Upper lobe of right lung (tissue), 1 donor: ENCODE measurements around the gene AKAP7. TPM values are rescaled to one million over a fixed set of nuclear protein-coding genes. Genes with fewer than 3 reads are reported as not detected.

Source experiments
- ATAC-seq: fragments of 200-7000 bp; cut with Tn5 transposase; one replicate; pipeline ENCODE4 v1.9.1; 2020; ENCODE audit warnings: mild to moderate bottlenecking, moderate library complexity
- DNase-seq: peaks from one replicate; pipeline ENCODE4 v3.0.0-alpha.2; 2020
- H3K27ac ChIP-seq: fragments of 200-600 bp; one replicate; pipeline ENCODE4 v1.8.0; 2022
- H3K27me3 ChIP-seq: fragments of 200-600 bp; one replicate; pipeline ENCODE4 v1.8.0; 2022; ENCODE audit warnings: mild to moderate bottlenecking
- H3K36me3 ChIP-seq: fragments of 200-600 bp; one replicate; pipeline ENCODE4 v1.8.0; 2022
- H3K4me1 ChIP-seq: fragments of 200-600 bp; one replicate; pipeline ENCODE4 v1.8.0; 2022
- H3K4me3 ChIP-seq: fragments of 200-600 bp; one replicate; pipeline ENCODE4 v1.8.0; 2022; ENCODE audit warnings: mild to moderate bottlenecking
- H3K9me3 ChIP-seq: fragments of 200-600 bp; one replicate; pipeline ENCODE4 v1.8.0; 2022
- CTCF ChIP-seq: fragments of 200-600 bp; IDR thresholded peaks from one replicate; pipeline ENCODE4 v1.8.0; 2022; ENCODE audit warnings: antibody characterized with exemption
- intact Hi-C: fragments of 100-400 bp; cut with DNase I; formaldehyde crosslinking; loops from one replicate; pipeline ENCODE4 v1.11.0; 2022
- total RNA-seq: library from RNA; stranded (reverse); fragmentation: NEBNext Ultra II Directional; extraction: Animal tissue kit (Norgen Biotek cat#: 25700); gene quantifications from one replicate; pipeline ENCODE4 v1.2.1, GENCODE V29; 2021
- donor health status: DM: no; HTN: yes; CAD: no; lungs with severe emphysema.

Gene AKAP7
- total RNA-seq, 1 donor from 2014 or later = 11.1 TPM

- no peaks in the 10 kb centered on the region for H3K9me3 ChIP-seq
- peaks cover 4% of the 10 kb centered on the region for H3K4me1 ChIP-seq
- no peak overlapping the region for H3K27ac ChIP-seq
- intact Hi-C loops = no loop called here
- ATAC-seq = no peak
- H3K27me3 ChIP-seq = no peaks in the 10 kb centered on the region
- DNase-seq = no peak
- H3K36me3 ChIP-seq = peaks cover 3% of the 10 kb centered on the region
- H3K4me3 ChIP-seq = no peak overlapping the region
- TF ChIP-seq CTCF = no peak
These were observed 24.3 kb downstream of the AKAP7 start for GRCh38 chr6:131159578-131159977.

GRCh38 chr6:131160254-131160758, 25.0 kb downstream of the AKAP7 start:
- H3K9me3 ChIP-seq = no peaks in the 10 kb centered on the region
- DNase-seq (no peak), ATAC-seq (no peak)
- H3K27me3 ChIP-seq = no peaks in the 10 kb centered on the region
- intact Hi-C loops = no loop called here
- peaks cover 4% of the 10 kb centered on the region for H3K4me1 ChIP-seq
- H3K4me3 ChIP-seq = no peak overlapping the region
- H3K36me3 ChIP-seq = peaks cover 11% of the 10 kb centered on the region
- no peak for TF ChIP-seq CTCF
- H3K27ac ChIP-seq = no peak overlapping the region

- Histone ChIP-seq H3K9me3 (no peaks in the 10 kb centered on the region), H3K4me3 (no peak overlapping the region), H3K27me3 (no peaks in the 10 kb centered on the region), H3K27ac (no peak overlapping the region), H3K4me1 (peaks cover 4% of the 10 kb centered on the region), H3K36me3 (peaks cover 27% of the 10 kb centered on the region)
- intact Hi-C loops = no loop called here
- no peak for ATAC-seq
- no peak for DNase-seq
- no peak for TF ChIP-seq CTCF
These were observed 26.7 kb downstream of the AKAP7 start for GRCh38 chr6:131161987-131162386.

GRCh38 chr6:131163886-131164285, 28.6 kb downstream of the AKAP7 start:
- no peak for ATAC-seq

GRCh38 chr6:131164506-131164905, 29.2 kb downstream of the AKAP7 start:
- H3K27ac ChIP-seq = no peak overlapping the region
- ATAC-seq = no peak
- intact Hi-C loops = no loop called here
- H3K36me3 ChIP-seq = peaks cover 31% of the 10 kb centered on the region
- peaks cover 4% of the 10 kb centered on the region for H3K4me1 ChIP-seq
- H3K27me3 ChIP-seq = no peaks in the 10 kb centered on the region
- no peak overlapping the region for H3K4me3 ChIP-seq
- no peaks in the 10 kb centered on the region for H3K9me3 ChIP-seq
- TF ChIP-seq CTCF = no peak
- DNase-seq = no peak

More at GRCh38 chr6:131163886-131164285, 28.6 kb downstream of the AKAP7 start:
- Histone ChIP-seq H3K4me1 (peaks cover 4% of the 10 kb centered on the region), H3K27me3 (no peaks in the 10 kb centered on the region), H3K27ac (no peak overlapping the region), H3K4me3 (no peak overlapping the region), H3K9me3 (no peaks in the 10 kb centered on the region), H3K36me3 (peaks cover 27% of the 10 kb centered on the region)
- intact Hi-C loops = no loop called here
- no peak for TF ChIP-seq CTCF
- no peak for DNase-seq

- Histone ChIP-seq H3K27me3 (no peaks in the 10 kb centered on the region), H3K36me3 (peaks cover 33% of the 10 kb centered on the region), H3K9me3 (no peaks in the 10 kb centered on the region), H3K4me1 (no peaks in the 10 kb centered on the region), H3K27ac (no peak overlapping the region), H3K4me3 (no peak overlapping the region)
- intact Hi-C loops = no loop called here
- DNase-seq (no peak), ATAC-seq (no peak)
- no peak for TF ChIP-seq CTCF
These were observed 32.5 kb downstream of the AKAP7 start for GRCh38 chr6:131167773-131168172.
